Measurements from ENCODE around the gene ADORA1. TPM values are rescaled to one million over a fixed set of nuclear protein-coding genes. Genes with fewer than 3 reads are reported as not detected.

Gene ADORA1
- total and polyA plus RNA-seq, 4 donors, result 0.33 to 1.1 (median 0.37) TPM

Other genes with a start within 250 kb of the ADORA1 start
- gene RABIF, start 238.6 kb upstream of the ADORA1 start, total RNA-seq, result 1 to 10 TPM; 3.9 to 4.7 TPM
- 1 to 10 TPM; 3.6 to 7.5 TPM for gene RABIF, start 238.6 kb upstream of the ADORA1 start, polyA plus RNA-seq
- 10 to 100 TPM; 13.1 to 17.5 TPM for gene KLHL12, start 200.5 kb upstream of the ADORA1 start, total RNA-seq
- 1 to 10 TPM; 7.2 to 7.8 TPM for gene KLHL12, start 200.5 kb upstream of the ADORA1 start, polyA plus RNA-seq
- gene ADIPOR1, start 169.4 kb upstream of the ADORA1 start, total RNA-seq, result 100 to 1,000 TPM in 1 of 2 donors, 10 to 100 TPM in 1; 78.9 to 175 TPM
- 10 to 100 TPM; 58.5 to 62.0 TPM for gene ADIPOR1, start 169.4 kb upstream of the ADORA1 start, polyA plus RNA-seq
- 10 to 100 TPM; 32.6 to 36.5 TPM for gene CYB5R1, start 160.5 kb upstream of the ADORA1 start, total RNA-seq
- 10 to 100 TPM; 29.4 to 33.7 TPM for gene CYB5R1, start 160.5 kb upstream of the ADORA1 start, polyA plus RNA-seq
- 10 to 100 TPM; 46.6 to 48.9 TPM for gene TMEM183A, start 120.4 kb upstream of the ADORA1 start, total RNA-seq
- 10 to 100 TPM; 21.0 to 24.3 TPM for gene TMEM183A, start 120.4 kb upstream of the ADORA1 start, polyA plus RNA-seq
- gene PPFIA4, start 101.2 kb upstream of the ADORA1 start, total RNA-seq, result under 1 TPM; 0.08 to 0.33 TPM
- gene PPFIA4, start 101.2 kb upstream of the ADORA1 start, polyA plus RNA-seq, result under 1 TPM; 0.07 to 0.22 TPM
- gene MYOG, start 41.7 kb upstream of the ADORA1 start, total RNA-seq, result not detected
- gene MYOG, start 41.7 kb upstream of the ADORA1 start, polyA plus RNA-seq, result not detected
- under 1 TPM in 1 of 2 donors, not detected in 1; 0.09 TPM for gene MYBPH, start 48.1 kb downstream of the ADORA1 start, total RNA-seq
- gene MYBPH, start 48.1 kb downstream of the ADORA1 start, polyA plus RNA-seq, result not detected
- gene CHI3L1, start 59.0 kb downstream of the ADORA1 start, total RNA-seq, result 10 to 100 TPM in 1 of 2 donors, 1 to 10 TPM in 1; 5.0 to 26.7 TPM
- 10 to 100 TPM in 1 of 2 donors, 1 to 10 TPM in 1; 5.2 to 34.7 TPM for gene CHI3L1, start 59.0 kb downstream of the ADORA1 start, polyA plus RNA-seq
- gene CHIT1, start 101.9 kb downstream of the ADORA1 start, total RNA-seq, result under 1 TPM in 1 of 2 donors, not detected in 1; under 0.01 TPM
- gene CHIT1, start 101.9 kb downstream of the ADORA1 start, polyA plus RNA-seq, result under 1 TPM in 1 of 2 donors, not detected in 1; 0.07 TPM
- gene BTG2, start 177.8 kb downstream of the ADORA1 start, total RNA-seq, result 10 to 100 TPM in 1 of 2 donors, 1 to 10 TPM in 1; 4.7 to 52.5 TPM
- 1 to 10 TPM; 3.8 to 4.9 TPM for gene BTG2, start 177.8 kb downstream of the ADORA1 start, polyA plus RNA-seq
- gene FMOD, start 223.4 kb downstream of the ADORA1 start, total RNA-seq, result 1 to 10 TPM; 2.1 to 2.7 TPM
- gene FMOD, start 223.4 kb downstream of the ADORA1 start, polyA plus RNA-seq, result 1 to 10 TPM; 1.0 to 7.0 TPM